Measurements from ENCODE around the gene VWC2L.

DNA sequence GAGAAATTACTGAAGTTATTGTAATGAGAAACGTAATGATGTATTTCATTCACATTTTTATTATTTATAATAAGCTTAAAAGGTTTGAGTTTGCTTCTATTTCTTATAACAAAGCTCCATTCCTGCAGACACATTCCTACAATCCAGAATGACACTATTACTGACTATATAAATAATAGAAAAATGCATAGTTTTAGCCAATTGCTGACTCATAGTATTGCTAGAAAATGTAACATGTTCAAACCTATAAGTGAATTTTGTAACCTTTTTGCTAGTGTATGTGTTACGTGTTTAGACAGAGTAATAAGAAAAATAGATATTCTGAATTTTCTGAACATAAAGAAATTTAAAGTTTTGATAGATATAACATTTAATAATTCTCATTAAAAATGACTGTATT is 9.3 kb upstream of the VWC2L start:
- TF ChIP-seq, protein P1, sequence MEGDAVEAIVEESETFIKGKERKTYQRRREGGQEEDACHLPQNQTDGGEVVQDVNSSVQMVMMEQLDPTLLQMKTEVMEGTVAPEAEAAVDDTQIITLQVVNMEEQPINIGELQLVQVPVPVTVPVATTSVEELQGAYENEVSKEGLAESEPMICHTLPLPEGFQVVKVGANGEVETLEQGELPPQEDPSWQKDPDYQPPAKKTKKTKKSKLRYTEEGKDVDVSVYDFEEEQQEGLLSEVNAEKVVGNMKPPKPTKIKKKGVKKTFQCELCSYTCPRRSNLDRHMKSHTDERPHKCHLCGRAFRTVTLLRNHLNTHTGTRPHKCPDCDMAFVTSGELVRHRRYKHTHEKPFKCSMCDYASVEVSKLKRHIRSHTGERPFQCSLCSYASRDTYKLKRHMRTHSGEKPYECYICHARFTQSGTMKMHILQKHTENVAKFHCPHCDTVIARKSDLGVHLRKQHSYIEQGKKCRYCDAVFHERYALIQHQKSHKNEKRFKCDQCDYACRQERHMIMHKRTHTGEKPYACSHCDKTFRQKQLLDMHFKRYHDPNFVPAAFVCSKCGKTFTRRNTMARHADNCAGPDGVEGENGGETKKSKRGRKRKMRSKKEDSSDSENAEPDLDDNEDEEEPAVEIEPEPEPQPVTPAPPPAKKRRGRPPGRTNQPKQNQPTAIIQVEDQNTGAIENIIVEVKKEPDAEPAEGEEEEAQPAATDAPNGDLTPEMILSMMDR (IDR thresholded peaks at IDR 0.05; ENCODE audit: poor library complexity): no peak
- no peak for TF ChIP-seq EZH2phosphoT487 (IDR thresholded peaks at IDR 0.05; ENCODE audit: low read depth, severe bottlenecking, unreplicated experiment)

Measured in hepatocyte (in vitro differentiated cells).